NCI-H460 (cell line): ENCODE data around the gene ACTR5. TPM values are rescaled to one million over a fixed set of nuclear protein-coding genes. Genes with fewer than 3 reads are reported as not detected.
A peak's percentile ranks its signal among the peaks of the same experiment; 100 is the strongest.

Source experiments
- DNase-seq: peaks from one replicate; pipeline ENCODE4 v3.0.0-alpha.2; 2016; ENCODE audit warnings: low read depth; ENCODE audit errors: extremely low read depth
- polyA plus RNA-seq: library from polyadenylated mRNA; depleted of rRNA; stranded (reverse); fragments of >200 nt; gene quantifications from 2 replicates; pipeline ENCODE4 v1.2.3, GENCODE V29; 2014; cell fraction: nucleus; rRNA removed
- total RNA-seq: library from RNA; depleted of rRNA; stranded (reverse); fragments of >200 nt; shearing (Covaris generic); gene quantifications from 2 replicates; pipeline ENCODE4 v1.2.3, GENCODE V29; 2014; rRNA removed

ACTR5 gene
- total RNA-seq = 6.9 and 8.8 TPM in 2 replicates
- 22.0 and 26.7 TPM in 2 replicates for polyA plus RNA-seq

GRCh38 chr20:38748097-38748860 is at the start of gene ACTR5:
ACTR5 (plus strand) TSS chr20:38748460; CDS start chr20:38748479, 19 bp downstream.
- peak; percentile 89 for DNase-seq

DNA sequence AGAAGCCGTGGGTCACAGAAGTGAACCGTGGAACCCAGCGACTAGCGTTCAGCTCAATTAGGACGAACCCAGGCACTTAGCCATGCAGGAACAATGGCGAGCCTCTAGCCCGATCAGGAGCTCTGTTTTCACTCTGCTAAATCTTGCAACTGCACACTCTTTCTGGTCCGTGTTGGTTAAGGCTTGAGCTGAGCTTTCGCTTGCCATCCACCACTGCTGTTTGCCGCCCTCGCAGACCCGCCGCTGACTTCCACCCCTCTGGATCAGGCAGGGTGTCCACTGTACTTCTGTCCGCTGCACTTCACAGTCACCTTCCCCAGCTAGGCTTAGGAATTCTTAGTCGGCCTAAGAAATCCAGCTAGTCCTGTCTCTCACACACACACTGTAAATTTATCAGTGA is 49.7 kb upstream of the ACTR5 start:
- DNase-seq = no peak

GRCh38 chr20:38700141-38700540 is 48.1 kb upstream of the ACTR5 start:
- no peak for DNase-seq

DNA sequence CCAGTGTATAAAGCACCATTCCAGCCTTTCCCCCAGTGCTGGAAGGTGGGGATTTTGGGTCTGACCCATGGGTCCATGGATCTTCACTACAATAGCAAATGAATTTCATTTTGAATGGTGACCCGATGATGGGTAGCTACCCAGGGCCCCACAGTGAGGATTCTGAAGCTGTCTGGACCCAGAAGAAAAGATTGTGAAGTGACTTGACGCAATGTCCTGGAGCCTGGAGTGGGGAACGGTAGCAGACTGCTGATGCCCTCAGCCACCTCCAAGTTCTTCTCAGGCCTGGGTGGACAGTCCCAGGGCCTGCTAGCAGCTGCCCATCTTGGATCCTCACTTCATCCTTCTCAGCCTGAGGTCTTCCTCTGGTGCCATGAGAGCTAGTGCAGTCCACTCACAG is 47.3 kb upstream of the ACTR5 start:
- no peak for DNase-seq

- no peak for DNase-seq
These were observed 44.7 kb upstream of the ACTR5 start for GRCh38 chr20:38703526-38703925.

- no peak for DNase-seq
These were observed 44.1 kb upstream of the ACTR5 start for GRCh38 chr20:38704136-38704535.

DNA sequence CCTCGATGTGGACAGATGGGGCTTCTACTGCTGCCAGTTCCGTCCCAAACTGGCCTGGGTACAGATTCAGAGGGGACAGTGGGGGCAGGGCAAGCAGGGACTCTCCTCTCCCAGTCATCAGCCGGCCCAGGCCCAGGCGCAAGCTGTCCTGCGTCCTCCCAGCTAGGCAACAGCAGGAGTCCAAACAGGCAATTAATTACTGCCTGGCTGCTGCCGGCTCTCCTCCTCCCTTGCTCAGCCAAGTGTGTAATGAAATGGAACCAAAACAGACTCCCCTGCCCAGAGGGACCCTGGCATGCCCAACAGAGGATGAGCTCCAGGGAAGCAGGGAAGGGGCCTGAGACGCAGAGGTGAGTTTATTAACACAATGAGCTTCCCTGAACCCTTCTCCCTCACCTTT is 41.8 kb upstream of the ACTR5 start:
- no peak for DNase-seq

DNA sequence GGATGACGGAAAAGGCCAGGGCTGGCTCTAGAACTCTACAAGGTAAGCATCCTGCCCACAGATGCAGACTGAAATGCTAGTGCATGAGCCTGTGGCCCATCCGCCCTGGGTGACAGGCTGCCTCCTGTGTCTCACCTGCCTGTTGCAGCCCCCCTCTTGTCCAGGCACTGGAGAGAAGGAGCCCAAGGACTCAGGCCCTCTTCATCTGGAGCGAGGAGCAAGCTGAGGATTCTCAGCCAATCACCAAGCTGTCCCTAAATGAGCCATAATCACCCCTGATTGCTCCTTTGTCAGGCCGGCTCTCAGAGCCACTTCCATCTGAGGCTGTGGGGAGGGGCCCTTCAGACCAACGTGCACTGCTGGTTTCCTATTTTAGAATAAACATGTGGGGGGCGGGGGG is 34.0 kb upstream of the ACTR5 start:
- no peak for DNase-seq

GRCh38 chr20:38715646-38716045 is 32.6 kb upstream of the ACTR5 start:
- DNase-seq = no peak

GRCh38 chr20:38722683-38723016 is 25.6 kb upstream of the ACTR5 start:
- no peak for DNase-seq

GRCh38 chr20:38723017-38723847 is 25.0 kb upstream of the ACTR5 start:
- no peak for DNase-seq

- no peak for DNase-seq
These were observed 24.2 kb upstream of the ACTR5 start, which contains the start of gene SLC32A1 for GRCh38 chr20:38723848-38724625. SLC32A1 (plus strand) TSS chr20:38724486; CDS start chr20:38724725, 239 bp downstream.

DNA sequence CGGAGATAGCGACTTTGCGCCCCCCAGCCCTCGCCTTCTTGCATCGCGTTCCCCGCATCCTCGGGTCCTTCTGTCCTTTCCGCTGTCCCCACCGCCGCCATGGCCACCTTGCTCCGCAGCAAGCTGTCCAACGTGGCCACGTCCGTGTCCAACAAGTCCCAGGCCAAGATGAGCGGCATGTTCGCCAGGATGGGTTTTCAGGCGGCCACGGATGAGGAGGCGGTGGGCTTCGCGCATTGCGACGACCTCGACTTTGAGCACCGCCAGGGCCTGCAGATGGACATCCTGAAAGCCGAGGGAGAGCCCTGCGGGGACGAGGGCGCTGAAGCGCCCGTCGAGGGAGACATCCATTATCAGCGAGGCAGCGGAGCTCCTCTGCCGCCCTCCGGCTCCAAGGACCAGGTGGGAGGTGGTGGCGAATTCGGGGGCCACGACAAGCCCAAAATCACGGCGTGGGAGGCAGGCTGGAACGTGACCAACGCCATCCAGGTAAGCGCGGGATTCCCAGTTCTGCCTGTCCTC is 23.6 kb upstream of the ACTR5 start:
- DNase-seq = no peak

- no peak for DNase-seq
These were observed 22.9 kb upstream of the ACTR5 start for GRCh38 chr20:38725148-38725901.

DNA sequence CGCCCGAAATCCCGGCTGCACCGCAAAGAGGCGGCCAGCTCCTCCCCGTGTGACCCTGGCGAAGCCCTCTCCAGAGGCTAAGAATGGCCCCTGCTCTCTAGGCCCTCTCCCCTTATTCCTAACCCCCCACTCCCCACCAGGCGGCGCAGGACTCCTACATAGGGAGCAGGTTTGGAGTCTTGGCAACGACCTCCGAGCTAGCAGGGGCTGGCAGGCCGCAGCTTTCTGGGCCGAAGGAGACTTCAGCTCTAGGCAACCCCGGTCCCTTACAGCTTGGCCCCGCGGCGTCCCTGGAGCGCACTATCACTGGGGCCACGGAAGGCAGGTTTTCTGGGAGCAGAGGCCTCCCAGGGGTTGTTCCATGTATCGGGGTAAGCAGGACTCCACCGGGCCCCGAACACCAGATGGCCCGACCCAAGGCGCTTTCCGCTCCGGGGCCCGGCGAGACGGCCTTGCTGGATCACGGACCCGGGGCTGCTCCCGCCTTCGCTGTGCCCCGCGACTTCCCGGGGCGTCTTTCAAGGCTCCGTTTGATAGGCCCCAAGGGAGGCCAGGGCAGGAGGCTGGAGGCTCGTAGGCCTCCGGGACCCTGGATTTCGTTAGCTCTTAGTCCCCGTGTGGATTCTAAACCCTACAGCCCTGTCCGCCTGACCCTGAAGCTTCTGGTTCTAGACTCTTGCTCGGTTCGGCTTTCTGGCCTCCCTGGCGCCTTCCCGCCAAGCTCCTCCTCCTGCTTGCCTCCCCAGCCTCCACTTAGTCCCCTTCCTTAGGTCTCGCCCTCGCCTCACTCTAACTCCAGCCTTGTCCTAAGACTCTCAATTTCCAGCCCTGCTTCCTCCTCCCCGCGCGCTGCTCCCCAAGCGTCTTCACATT is 22.1 kb upstream of the ACTR5 start:
- DNase-seq = peak; percentile 33

DNA sequence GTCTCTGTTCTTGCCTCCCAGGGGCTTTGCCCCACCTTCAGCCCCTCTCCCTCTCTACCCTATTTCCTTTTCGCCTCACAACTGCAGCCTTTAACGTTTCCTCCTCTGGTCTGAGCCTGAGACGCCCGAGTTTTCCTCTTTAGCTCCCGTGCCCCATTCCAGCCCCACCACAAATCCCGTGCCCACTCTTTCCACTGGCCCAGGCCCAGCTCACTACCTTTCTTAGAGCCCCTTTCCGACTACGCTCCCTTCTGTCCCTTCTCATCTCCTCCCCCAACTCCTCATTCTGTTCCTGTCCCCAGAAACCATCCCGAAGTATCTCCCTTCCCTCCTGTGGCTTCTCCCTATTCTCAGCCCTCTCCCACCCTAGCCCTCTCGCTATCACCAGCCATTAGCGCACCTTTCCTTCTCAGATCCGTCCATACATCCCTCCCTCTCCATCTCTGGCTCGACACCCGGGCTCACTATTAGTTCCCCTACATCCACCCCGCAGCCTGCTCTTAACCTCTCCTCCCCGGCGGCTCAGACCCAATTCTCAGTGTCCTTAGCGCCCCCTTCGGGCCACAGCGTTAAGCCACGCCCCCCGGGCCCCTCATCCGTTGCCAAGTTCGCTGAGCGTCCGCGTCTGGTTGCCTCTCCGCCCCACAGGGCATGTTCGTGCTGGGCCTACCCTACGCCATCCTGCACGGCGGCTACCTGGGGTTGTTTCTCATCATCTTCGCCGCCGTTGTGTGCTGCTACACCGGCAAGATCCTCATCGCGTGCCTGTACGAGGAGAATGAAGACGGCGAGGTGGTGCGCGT is 21.3 kb upstream of the ACTR5 start:
- no peak for DNase-seq

DNA sequence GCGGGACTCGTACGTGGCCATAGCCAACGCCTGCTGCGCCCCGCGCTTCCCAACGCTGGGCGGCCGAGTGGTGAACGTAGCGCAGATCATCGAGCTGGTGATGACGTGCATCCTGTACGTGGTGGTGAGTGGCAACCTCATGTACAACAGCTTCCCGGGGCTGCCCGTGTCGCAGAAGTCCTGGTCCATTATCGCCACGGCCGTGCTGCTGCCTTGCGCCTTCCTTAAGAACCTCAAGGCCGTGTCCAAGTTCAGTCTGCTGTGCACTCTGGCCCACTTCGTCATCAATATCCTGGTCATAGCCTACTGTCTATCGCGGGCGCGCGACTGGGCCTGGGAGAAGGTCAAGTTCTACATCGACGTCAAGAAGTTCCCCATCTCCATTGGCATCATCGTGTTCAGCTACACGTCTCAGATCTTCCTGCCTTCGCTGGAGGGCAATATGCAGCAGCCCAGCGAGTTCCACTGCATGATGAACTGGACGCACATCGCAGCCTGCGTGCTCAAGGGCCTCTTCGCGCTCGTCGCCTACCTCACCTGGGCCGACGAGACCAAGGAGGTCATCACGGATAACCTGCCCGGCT is 20.6 kb upstream of the ACTR5 start:
- no peak for DNase-seq
